HG02885 (cell line): Measurements from ENCODE around the gene TBC1D5.

Experiments used
- ATAC-seq: cut with Tn5 transposase; IDR thresholded peaks from one replicate; pipeline ENCODE4 v1.9.1; 2021; ENCODE audit warnings: mild to moderate bottlenecking; ENCODE audit not compliant: unreplicated experiment, poor library complexity

The TBC1D5 gene

GRCh38 chr3:17260257-17260656 is 482.2 kb downstream of the TBC1D5 start:
- ATAC-seq = no peak

- ATAC-seq = no peak
Measured at GRCh38 chr3:17259685-17260084, 482.7 kb downstream of the TBC1D5 start.

GRCh38 chr3:17258823-17259436 is 483.5 kb downstream of the TBC1D5 start:
- ATAC-seq = no peak

- no peak for ATAC-seq
Measured at GRCh38 chr3:17257269-17257668, 485.2 kb downstream of the TBC1D5 start.

- ATAC-seq = no peak
Measured at GRCh38 chr3:17243621-17244020, 498.8 kb downstream of the TBC1D5 start.

GRCh38 chr3:17239417-17239816 is 503.0 kb downstream of the TBC1D5 start:
- ATAC-seq = no peak

GRCh38 chr3:17238023-17238422 is 504.4 kb downstream of the TBC1D5 start:
- no peak for ATAC-seq

- no peak for ATAC-seq
Measured at GRCh38 chr3:17235310-17235709, 507.1 kb downstream of the TBC1D5 start.

- no peak for ATAC-seq
Measured at GRCh38 chr3:17234382-17234781, 508.0 kb downstream of the TBC1D5 start.

- ATAC-seq = peak; percentile 89
Measured at GRCh38 chr3:17233398-17233800, 509.0 kb downstream of the TBC1D5 start.

- peak; percentile 50 for ATAC-seq
Measured at GRCh38 chr3:17232442-17232841, 510.0 kb downstream of the TBC1D5 start.

- no peak for ATAC-seq
Measured at GRCh38 chr3:17231537-17232261, 510.7 kb downstream of the TBC1D5 start.

- ATAC-seq = no peak
Measured at GRCh38 chr3:17227472-17227871, 515.0 kb downstream of the TBC1D5 start.

GRCh38 chr3:17221529-17221928 is 520.9 kb downstream of the TBC1D5 start:
- no peak for ATAC-seq

- ATAC-seq = no peak
Measured at GRCh38 chr3:17219593-17219992, 522.8 kb downstream of the TBC1D5 start.

GRCh38 chr3:17218587-17218986 is 523.8 kb downstream of the TBC1D5 start:
- no peak for ATAC-seq

- no peak for ATAC-seq
Measured at GRCh38 chr3:17217588-17217987, 524.8 kb downstream of the TBC1D5 start.

GRCh38 chr3:17213102-17213501 is 529.3 kb downstream of the TBC1D5 start:
- no peak for ATAC-seq

- ATAC-seq = no peak
Measured at GRCh38 chr3:17207979-17208378, 534.5 kb downstream of the TBC1D5 start.

- no peak for ATAC-seq
Measured at GRCh38 chr3:17207019-17207418, 535.4 kb downstream of the TBC1D5 start.

GRCh38 chr3:17204049-17204650 is 538.3 kb downstream of the TBC1D5 start:
- ATAC-seq = no peak

GRCh38 chr3:17201538-17201937 is 540.9 kb downstream of the TBC1D5 start:
- no peak for ATAC-seq
